NCI-H82 (cell line): ENCODE measurements around the gene SYNDIG1.

Experiments
- DNase-seq: peaks from one replicate; lab custom pipeline; 2025; lab: John Stamatoyannopoulos, UW

SYNDIG1 gene

DNA sequence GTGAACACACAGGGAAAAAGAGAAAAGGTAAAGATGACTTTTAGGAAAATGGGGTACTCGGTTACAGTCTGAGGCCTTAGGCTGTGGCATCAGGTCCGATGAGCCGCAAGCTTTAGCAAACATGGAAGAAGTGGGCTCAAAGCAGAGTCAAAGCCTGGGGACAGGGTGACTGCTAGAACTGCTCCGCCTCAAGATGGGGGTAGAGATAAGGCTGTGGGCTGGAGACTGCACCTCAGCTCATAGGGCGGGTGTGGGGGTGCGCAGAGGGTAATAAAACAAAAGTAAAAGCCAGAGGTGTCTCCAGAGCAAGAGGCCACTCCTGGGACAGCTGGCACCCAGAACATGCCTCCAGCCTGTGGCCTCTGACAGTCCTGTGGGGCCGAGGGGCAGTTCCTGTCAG lies 21.3 kb upstream of the SYNDIG1 start:
- no peak for DNase-seq

DNA sequence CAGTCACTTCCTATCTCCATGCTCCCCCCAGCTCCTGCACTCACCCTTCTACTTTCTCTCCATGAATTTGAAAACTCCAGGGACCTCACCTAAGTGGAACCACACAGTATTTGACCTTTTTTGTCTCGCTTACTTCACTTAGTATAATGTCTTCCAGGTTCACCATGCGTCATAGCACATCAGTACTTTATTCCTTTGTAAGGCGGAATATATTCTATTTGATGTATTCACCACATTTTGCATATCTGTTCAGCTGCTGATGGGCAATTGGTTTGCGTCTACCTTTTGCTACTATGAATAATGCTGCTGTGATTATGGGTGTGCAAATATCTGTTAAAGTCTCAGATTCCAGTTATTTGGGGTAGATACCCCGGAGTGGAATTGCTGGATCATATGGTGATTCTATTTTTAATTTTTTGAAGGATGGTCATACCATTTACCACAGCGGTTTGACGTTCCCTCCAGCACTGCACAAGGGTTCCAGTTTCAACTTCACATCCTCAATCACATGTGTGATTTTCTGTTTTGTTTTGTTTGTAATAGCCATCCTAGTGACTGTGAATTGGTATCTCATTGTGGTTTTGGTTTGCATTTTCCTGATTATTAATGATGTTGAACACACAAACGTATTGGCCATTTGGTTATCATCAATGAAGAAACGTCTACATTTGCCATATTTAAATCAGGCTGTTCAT lies 20.3 kb upstream of the SYNDIG1 start:
- DNase-seq = no peak

GRCh38 chr20:24450177-24450576 lies 19.3 kb upstream of the SYNDIG1 start:
- no peak for DNase-seq

GRCh38 chr20:24450624-24451376 lies 18.6 kb upstream of the SYNDIG1 start:
- no peak for DNase-seq

DNA sequence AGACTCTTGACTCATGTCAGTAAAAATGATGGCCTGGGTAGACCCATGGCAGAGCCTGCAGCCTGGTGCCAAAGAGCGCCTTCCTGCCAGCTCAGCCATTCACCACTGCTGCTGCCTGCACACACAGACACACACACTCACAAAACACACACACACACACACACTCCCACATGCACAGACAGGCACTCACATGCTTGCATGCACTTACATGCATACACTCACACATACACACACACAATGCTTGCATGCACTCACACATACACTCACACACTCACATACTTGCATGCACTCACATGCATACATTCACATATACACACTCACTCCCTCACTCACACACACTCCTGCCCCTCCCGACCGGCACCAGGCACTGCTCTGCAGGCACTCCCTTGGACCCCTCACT lies 18.0 kb upstream of the SYNDIG1 start:
- DNase-seq = no peak

- DNase-seq = no peak
Observed at GRCh38 chr20:24452016-24452415, 17.4 kb upstream of the SYNDIG1 start.

DNA sequence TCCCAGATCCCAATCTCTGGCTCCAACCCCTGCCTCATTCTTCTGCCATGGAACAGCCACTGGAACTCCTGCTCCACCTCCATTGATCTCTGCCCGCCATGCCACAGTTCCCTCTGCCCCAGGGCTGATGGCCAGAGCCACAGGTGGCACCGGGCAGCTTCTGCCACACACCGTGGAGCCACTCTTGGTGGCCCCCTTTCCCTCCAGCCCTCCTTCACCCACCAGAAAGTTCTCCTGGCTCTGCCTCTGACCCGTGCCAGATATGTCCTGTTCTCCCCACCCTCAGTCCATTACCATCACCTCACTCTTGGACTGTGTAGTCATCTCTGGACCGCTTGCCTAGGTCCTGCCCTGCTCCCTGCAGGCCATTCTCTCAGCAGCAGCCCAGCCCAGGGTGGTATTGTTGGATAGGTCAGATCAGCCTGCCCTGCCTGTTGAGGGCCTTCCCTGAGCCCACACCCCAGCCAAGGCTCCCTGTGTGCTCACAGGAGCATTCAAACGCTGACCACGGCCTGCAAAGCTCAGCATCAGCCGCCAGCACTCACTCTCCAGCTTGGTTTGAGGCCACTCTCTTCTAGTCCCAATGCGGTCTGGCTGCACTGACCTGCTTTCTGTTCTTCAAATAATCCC lies 16.8 kb upstream of the SYNDIG1 start:
- no peak for DNase-seq

DNA sequence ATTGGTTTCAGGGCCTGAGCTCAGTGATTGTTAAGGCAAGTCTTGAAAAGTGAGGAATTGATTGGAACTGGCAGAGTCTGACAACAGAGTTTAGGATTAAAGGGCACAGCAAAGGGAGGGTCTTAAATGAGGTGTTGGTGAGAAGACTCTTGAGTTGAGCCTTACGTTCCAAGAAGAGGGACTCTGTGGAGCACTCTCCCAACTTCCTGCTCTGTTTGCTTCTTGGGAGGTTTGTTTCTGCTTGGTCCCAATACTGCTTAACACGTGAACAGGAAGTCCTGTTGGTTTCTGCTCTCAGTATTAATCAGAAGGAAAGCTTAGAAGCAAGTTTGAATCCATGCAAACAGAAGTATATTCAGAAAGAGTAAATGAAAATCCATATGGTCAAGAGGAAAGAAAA lies 15.6 kb upstream of the SYNDIG1 start:
- no peak for DNase-seq

DNA sequence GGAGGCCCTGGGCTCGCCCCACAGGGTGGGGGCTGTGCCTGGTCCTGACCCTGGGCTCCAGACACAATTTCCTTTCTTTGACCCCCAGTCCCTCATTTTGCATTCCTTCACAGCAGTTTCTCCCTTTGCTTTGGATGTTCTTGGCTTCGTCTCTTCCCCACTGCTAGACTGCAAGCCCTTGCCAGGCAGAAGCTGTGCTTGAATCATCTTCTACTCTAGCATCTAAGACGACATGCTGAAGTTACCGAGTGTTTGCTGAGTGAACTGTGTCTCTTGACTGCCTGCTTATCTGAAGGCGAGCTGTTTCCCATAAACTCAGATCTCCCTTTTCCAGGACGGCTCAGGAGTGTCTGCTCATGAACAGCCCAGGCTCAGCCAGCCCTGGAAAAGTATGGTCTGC lies 14.3 kb upstream of the SYNDIG1 start:
- DNase-seq = no peak

DNA sequence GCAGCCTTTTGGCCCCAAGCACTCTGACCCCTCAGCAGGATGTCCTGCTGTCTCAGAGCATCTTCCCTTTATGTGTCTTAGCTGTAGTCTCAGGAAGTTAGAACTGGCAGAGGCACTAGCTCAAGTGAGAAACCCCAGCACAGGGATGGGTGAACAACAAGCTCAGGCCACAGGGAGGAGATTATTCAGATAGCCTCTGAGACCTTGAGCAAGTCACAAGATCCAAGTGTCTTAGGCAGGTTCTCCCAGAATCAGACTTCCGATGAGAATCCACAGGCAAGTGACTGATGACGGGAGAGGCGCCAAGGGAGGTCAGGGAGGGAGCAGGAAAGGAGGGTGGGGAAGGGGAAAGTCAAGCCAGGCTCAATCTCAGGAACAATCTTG lies 13.0 kb upstream of the SYNDIG1 start:
- no peak for DNase-seq

GRCh38 chr20:24458436-24458835 lies 11.0 kb upstream of the SYNDIG1 start:
- DNase-seq = no peak

DNA sequence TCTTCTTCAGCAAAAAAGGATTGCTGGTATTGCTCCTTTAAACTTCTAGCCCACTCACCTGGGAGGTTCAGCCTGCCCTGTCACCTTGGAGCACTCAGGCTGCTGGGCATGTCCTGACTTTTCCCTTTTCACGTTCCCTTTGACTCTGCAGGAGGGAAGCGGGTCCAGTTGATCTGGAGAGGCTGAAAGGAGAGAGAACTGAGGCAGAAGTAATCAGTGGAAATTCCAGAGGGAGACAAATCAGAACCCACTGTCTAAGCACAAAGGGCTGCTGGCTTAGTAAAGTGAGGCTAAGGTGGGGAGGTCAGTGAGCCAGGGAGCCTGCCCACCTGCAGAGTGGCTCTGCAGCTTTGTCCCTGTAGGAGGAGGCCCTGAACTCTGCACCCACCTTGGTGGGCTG lies 9.7 kb upstream of the SYNDIG1 start:
- no peak for DNase-seq

DNA sequence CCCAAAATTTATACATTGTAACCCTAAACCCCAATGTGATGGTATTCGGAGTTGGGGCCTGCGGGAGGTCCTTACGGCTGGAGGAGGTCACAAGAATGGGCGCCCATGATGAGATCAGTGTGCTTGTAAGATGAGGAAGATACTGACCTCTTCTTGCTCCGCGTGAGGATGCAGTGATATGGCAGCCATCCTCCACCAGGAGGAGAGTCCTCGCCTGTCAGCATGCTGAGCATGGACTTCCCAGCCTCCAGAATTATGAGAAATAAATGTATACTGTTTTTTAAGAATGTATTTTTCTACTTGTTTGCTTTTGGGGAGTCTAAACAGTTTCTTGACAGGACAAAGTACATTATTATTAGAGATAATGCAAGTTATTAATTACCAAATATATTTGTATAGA lies 8.7 kb upstream of the SYNDIG1 start:
- no peak for DNase-seq

- DNase-seq = no peak
Observed at GRCh38 chr20:24461848-24462247, 7.6 kb upstream of the SYNDIG1 start.

- DNase-seq = peak; percentile 20
Observed at GRCh38 chr20:24462460-24463010, 6.9 kb upstream of the SYNDIG1 start.

DNA sequence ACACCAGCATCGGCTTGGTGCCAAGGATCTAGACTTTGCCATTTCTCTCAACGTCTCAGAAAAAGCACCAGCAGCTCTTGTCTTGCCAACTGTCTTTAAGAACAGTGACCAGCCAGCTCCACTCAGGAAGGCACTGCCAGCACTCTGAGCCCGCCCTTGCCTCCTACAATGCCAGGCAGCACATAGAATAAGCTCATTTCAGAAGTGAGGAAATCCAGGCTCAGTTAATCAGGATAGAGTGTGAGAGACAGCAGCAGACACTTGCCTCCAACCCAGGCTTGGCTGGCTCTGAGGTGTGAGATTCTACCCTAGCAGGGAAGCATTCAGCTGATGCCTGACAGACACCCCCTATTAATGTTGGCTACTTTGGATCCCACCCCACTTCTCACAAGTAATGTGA lies 4.3 kb upstream of the SYNDIG1 start:
- DNase-seq = peak; percentile 6

- DNase-seq = peak; percentile 35
Observed at GRCh38 chr20:24465730-24466129, 3.7 kb upstream of the SYNDIG1 start.

- DNase-seq = no peak
Observed at GRCh38 chr20:24468401-24469115, 871 bp upstream of the SYNDIG1 start.

DNA sequence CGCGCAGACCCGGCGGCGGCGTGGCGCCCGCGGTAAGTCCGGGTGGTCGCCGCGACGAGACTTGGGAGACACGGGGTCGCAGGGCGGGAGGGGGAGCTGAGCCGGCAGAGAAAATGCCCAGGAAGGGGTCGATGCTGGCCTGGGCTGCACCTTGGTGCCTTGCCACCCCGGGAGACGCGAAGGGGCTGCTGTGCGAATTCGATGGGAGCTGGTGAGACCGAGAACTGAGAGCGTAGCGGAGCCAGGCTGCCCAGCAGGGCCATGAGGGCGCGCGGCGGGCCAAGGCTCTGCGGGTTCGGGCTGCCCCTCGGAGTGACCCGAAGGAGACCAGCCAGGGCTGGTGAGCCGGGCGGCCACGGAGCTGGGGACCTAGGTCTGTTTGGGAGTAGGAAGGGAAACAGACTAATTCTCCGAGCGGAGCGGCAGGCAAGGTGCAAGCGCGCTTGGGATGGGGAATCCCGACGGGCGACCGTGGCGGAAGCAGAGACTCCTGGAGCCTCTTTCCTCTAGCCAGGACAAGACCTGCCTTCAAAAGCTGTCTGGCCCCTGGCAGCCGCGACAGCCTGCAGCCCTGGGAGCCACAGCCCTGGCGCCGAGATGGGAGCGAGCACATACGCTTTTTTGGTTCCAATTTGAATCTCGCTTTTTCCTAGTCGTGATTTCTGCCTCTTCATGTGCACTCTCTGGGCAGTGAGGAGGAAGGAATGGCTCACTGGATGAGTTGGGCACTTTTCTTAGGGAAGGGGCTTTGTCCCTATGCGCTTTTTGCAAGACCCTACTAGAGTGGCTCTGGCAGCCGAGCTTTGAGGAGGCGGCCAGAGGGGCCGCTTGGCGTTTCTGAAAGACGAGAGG lies 691 bp downstream of the SYNDIG1 start:
- DNase-seq = peak; percentile 59

DNA sequence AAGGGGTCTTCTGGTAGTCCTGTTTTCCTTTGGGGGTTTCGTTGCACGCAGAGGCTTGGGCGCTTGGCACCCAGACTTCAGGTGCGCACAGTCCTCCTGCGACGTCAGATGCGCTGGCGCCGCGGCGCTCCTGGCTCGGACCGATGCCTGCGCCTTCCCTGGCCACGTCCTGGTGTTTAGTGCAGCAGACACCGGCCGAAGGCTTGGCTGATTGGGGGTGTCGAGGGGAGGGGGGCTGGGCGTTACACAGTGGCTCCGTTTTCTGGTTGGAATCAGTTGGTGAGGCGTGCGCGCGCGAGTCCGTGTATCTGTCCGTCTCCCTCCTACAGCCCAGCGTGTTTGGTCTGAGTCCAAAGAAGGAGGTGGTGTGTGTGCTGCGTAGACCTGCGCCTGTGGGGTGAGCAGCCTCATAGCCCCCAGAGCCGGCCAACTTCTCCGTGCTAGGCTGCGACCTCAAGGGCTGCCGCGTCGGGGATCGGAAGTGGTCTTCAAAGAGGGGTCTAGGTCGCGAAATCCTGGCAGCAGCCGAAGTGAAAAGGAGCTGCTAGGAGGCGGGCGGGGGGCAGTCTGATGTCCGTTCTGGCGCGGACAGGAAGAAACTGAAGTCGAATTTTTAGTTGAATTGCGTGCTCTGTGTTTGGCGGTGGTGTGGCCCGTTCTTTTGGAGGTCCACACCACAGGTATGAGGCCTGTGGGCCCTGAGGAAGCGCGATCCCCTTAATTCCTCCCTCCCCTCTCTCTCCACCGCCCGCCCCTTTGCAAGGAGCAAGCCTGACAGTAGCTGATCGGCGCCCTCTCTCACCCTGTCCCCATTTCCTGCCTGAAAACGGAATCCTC lies 1.5 kb downstream of the SYNDIG1 start:
- DNase-seq = peak; percentile 42
